CD4-positive, alpha-beta T cell treated with Interleukin-17A for 1 hour (primary cell): ENCODE measurements around the gene CMIP.
A peak's percentile ranks its signal among the peaks of the same experiment; 100 is the strongest.
"Not testable (repeated sequence)": the region's sequence is repeated elsewhere in the genome, so short reads cannot be mapped to it uniquely, and the experiment has no call there.

Experiments used
- DNase-seq: peaks from one replicate; pipeline ENCODE4 v3.0.0-alpha.2; 2020

Gene CMIP

DNA sequence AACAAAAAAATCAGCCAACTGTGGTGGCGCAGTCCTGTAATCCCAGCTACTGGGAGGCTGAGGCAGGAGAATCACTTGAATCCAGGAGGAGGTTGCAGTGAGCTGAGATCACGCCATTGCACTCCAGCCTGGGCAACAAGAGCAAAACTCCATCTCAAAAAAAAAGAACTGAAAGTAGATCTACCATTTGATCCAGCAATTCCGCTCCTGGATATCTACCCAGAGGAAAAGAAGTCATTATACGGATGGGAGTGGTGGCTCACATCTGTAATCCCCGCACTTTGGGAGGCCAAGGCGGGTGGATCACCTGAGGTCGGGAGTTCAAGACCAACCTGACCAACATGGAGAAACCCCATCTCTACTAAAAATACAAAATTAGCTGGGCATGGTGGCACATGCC, 22.5 kb upstream of the CMIP start:
- not testable (repeated sequence) for DNase-seq

GRCh38 chr16:81424771-81425170, 19.8 kb upstream of the CMIP start:
- peak; percentile 47 for DNase-seq

DNA sequence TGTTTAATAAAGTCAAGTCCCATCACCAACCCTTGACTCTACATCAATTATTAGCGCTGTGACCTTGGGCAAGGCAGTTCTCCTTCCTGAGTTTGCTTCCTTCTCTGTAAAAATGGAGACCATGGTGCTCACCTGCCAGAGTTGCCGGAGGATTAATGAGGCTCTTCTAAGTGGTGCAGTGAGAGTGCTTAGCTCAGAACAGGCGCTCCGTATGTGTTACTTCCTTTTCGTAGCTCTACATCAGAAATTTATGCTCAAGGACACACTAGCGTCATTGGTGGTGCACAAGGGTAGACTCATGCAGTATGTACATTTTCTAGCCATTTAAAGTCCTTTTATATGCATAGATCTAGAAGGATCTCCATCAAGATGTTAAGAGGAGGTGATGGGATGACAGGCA, 17.4 kb upstream of the CMIP start:
- DNase-seq: no peak

GRCh38 chr16:81429045-81429521, 15.5 kb upstream of the CMIP start:
- DNase-seq: no peak

GRCh38 chr16:81431554-81432353, 12.9 kb upstream of the CMIP start:
- no peak for DNase-seq

DNA sequence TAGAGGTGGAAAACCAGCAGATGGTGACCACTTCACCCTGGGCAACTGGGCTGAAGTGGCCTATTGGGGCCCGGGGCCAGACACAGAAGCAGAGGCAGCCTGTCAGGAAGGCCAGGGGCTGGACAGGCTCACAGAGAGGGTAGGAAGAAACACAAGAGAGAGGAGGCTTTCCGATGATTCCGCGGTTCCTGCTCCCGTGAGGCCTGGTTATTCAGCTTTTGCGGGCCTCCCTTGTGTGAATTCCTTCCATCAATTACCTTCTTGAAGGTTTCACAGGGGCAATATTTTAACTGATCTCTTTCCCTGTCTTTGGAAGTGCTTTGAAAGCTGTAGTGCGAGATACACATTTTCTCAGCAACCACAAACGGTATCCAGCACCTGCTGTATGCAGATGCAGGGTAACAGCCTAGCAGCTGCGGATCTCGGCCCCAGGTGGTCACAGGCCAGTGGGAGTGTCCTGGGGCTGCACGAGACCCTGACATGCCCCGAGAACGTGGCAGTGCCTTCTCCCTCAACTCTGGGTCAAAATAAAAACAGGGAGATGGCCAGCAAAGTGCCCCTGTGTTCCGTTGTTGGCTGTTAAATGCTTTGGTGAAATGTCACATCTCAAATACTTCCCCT, 11.6 kb upstream of the CMIP start:
- no peak for DNase-seq

GRCh38 chr16:81435103-81435502, 9.5 kb upstream of the CMIP start:
- no peak for DNase-seq

DNA sequence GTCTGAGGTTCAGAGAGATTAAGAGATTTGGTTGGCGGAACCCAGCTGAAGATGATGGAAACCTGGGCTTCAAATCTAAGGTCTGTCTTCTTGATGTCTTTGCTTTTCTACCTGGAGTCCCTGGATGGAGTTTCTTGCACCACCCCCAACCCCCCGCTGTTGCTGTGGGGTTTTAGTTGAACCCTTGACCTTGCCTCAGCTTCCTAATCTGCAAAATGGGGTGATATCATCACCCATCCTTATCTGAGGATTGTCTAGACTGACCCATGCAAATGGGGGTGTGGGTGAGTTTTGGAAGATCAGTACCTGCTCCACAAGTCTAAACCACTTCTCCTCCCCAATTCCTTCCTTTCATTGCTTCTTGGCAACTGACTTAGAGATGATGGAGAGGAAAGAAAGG, 9.0 kb upstream of the CMIP start:
- DNase-seq: no peak

DNA sequence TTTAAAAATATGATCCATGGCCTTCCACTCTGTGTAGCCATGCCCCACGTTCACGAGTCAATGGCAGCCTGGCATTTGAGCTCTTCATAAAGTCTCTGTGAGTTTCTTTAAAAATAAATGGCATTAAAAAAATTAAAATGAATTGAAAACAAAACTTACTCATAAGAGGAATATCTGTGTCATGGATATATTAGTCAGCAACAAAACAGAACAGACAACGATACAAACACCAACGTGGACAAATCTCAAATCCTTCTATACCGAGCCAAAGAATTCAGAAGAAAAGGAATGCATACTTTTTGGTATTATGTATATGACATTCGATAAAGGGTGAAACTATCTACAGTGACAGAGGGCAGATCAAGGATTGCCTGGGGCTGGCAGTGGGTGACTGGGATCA, 8.2 kb upstream of the CMIP start:
- no peak for DNase-seq

DNA sequence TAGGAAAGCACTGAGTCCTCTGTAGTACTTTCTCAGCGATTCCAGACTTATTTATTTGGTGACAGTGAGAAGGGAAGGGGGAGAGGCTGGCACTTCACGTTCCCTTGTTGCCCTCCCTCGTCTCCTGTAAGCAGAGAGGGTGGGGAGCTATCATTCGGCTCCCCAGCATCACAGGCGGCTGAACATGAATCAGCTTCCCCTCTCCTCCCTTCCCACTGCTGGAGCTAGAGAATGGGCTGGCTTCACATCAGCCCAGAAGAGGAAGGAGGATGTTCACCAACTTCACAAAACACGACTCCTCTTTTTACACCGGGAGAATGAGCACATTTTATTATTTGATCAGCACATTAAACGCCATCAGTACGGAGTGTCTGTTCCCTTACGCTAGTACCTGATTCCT, 6.7 kb upstream of the CMIP start:
- DNase-seq: no peak

GRCh38 chr16:81440888-81441761, 3.5 kb upstream of the CMIP start:
- DNase-seq: no peak

DNA sequence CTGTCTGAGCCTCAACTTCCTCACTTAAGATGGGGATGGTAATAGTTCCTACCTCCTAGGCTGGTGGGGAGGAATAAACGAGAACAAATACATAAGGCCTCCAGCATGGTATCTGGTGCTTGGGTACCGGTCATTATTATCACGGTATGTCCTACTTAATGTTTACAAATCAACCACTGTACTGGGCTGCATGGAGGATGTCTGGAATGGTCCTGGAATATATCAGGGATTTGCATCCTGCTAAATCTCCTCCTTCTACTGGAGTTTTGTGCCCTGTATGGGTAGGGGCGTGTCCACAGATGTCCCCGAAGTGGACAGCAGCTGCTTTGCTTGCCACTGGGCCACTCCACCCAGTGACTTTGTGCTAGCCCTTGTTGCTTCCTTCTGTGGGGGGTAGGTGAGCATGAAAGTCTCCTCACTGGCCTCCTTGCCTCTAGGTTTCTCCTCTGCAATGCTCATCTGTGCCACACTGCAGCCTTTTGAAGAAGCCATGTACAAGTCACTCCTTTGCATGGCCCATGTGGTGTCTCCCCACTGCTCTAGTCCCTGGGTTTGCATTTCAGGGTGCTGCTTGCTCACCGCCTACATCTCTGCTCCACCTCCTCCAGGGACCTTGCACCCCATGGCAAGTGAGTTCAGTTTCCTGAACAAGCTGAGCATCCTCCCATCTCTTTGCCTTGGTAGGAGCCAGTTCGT, 2.2 kb upstream of the CMIP start:
- no peak for DNase-seq

- no peak for DNase-seq
These were observed 1.5 kb upstream of the CMIP start for GRCh38 chr16:81442916-81443687.

DNA sequence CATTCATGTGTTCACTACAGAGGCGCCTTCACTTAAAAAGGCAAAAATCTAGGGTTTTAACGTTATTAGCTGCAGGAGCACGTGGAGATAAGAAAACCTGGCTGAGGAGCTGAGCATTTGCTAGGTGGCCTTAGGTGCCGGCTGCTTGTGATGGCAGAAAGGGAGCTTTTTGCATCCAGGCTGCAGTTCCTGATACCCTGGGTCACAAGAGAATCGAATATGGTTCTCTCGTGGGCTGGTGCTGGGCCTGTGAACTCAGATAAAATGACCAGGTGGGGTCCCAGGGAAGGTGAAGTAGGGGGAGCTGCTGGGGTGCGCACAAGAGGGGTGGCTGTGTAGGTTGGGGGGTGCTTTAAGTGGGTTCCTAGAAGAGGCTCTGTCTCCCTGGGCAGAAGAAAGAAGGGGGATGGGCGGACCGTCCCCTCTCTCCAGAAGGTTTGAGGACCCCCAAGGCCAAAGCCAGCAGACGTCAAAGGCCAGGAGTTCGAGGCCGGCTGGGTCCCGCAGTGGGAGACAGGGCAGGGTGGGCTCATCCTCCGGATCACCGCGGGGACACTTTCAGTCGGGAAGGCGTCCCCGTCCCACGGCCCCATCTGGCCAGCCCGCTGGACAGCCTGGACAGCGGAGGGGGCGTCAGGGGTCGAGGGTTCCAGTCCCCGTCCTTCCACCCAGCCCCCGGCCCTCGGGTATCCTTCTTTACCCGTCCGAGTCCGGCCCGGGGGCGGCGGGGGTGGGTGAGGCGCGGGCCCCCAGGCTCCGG, 740 bp upstream of the CMIP start:
- DNase-seq: no peak

DNA sequence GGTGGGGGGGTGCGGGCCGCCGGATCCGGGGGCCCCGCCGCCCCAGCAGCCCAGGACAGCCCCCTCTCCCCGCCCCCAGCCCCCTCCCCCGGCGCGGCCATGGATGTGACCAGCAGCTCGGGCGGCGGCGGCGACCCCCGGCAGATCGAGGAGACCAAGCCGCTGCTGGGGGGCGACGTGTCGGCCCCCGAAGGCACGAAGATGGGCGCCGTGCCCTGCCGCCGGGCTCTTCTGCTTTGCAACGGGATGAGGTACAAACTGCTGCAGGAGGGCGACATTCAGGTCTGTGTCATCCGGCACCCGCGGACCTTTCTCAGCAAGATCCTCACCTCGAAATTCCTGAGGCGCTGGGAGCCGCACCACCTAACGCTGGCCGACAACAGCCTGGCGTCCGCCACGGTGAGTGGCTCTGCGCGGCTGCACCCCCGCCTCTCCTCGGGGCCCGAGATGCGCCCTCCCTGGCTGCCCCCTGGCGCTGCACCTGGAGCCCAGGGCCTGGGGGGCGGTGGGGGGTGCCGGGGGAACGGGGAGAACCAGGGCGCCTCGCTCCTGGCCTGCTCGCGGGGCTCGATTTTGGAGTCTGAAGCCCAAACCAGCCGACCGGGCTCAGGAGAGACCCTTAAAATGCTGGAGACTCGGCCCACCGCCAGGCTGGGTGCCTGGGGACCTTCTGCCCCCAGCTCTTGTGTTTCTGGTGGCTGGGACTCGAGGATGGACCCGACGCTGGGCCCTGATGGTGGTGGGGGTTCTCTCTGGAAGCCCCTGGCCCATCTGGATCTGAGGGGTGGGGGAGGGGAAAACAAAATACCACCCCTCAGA, 744 bp downstream of the CMIP start:
- peak; percentile 43 for DNase-seq

DNA sequence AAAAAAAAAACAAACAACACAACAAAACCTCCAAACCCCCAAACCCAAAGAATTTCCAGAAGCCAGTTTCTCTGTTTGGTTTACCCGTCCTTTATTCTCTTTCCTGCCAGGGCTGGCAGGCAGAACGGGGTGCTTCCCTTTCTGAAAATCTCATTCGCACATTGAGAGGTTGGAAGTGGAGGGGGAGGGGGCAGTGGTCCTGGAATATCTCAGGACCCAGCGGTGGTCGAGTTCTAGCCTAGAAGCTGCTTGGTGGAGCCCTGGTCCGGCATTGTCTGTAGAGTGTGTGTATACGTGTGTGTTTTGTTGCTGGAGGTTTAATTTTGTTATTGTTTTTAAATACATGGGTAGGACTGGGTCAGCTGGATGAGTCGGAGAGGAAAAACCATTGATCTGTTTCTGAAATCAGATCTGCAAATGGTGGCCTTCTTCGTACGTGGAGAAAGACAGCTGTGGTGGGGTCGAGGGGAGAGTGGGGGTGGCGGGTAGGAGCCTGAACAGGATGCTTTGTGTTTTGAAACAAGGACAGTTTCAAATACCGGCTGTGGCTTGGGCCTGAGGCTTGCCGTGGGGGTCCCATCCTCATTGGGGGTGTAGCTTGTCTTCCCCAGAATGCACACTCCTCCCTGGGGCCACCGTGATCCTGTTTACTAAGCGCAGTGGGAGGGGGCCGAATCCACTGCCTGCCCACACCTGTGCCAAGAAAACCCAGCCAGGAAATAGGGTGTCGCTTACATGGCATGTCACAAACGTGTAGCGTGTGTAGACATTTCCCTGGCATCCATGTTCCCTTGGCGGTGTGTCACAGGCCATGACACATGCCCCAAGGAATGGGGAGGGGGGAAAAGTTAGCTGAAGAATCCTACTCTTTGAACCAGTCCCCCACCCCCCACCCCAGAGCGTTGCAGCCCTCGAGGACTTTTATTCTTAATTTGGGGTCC, 1.6 kb downstream of the CMIP start:
- DNase-seq: peak; percentile 41

DNA sequence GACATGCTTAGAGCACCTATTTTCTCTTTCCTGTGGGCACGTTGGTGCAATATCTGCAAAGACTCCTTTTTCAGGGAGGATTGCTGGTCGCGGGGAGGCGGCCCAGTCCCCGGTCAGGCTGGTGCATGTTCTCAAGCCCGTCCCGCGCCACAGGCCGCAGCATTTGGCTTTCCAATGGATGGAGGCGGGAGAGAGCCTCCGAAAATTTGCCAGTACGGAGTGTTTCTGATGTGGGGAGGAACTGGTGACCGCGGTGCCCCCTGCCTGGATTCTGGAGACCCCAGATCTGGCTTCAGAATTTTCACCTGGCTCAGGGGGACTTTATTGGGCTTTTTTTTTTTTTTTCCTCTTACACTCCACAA, 2.3 kb downstream of the CMIP start:
- DNase-seq: no peak

GRCh38 chr16:81447383-81448101, 2.9 kb downstream of the CMIP start:
- DNase-seq: no peak
